Heart right ventricle (tissue), 16 donors: Measurements from ENCODE around the gene M1AP. TPM values are rescaled to one million over a fixed set of nuclear protein-coding genes. Genes with fewer than 3 reads are reported as not detected.

Experiments
- ATAC-seq, 8 donors: fragments of 200-7000 bp; cut with Tn5 transposase; one replicate each; pipeline ENCODE4 v1.9.1; 2020; ENCODE audit warnings: mild to moderate bottlenecking in 8 of 8, moderate library complexity in 8 of 8, moderate number of reproducible peaks in 1 of 8
- DNase-seq, 2 donors: peaks; one replicate each; pipeline ENCODE4 v3.0.0-alpha.2; 2020
- H3K27ac ChIP-seq, 10 donors: fragments of 200-600 bp; sonication (generic) in 2 of 10; one replicate each; pipeline versions ENCODE4 v1.5.0 to v1.8.0; 2020 to 2022; ENCODE audit warnings: mild to moderate bottlenecking in 3 of 10
- H3K27me3 ChIP-seq, 7 donors: fragments of 200-600 bp; one replicate each; pipeline ENCODE4 v1.8.0; 2021 to 2022; ENCODE audit warnings: mild to moderate bottlenecking in 2 of 7
- H3K36me3 ChIP-seq, 9 donors: fragments of 200-600 bp; sonication (generic) in 1 of 9; one replicate each; pipeline versions ENCODE4 v1.5.0 to v1.8.0; 2020 to 2022; ENCODE audit warnings: mild to moderate bottlenecking in 2 of 9
- H3K4me1 ChIP-seq, 9 donors: fragments of 200-600 bp; sonication (generic) in 1 of 9; one replicate each; pipeline versions ENCODE4 v1.5.0 to v1.8.0; 2020 to 2022; ENCODE audit warnings: mild to moderate bottlenecking in 4 of 9
- H3K4me3 ChIP-seq, 10 donors: fragments of 200-600 bp; sonication (generic) in 2 of 10; one replicate each; pipeline versions ENCODE4 v1.5.0 to v1.8.0; 2020 to 2022; ENCODE audit warnings: mild to moderate bottlenecking in 7 of 10, moderate library complexity in 2 of 10
- H3K9me3 ChIP-seq, 11 donors: fragments of 200-600 bp in 10 of 11; sonication (generic) in 2 of 11; one replicate each; pipeline versions ENCODE4 v1.5.0 to v1.8.0; 2013 to 2022; ENCODE audit warnings: mild to moderate bottlenecking in 2 of 11, control low read depth in 1 of 11, moderate library complexity in 1 of 11
- CTCF ChIP-seq, 9 donors: fragments of 200-600 bp; sonication (generic) in 2 of 9; IDR thresholded peaks; one replicate each; pipeline versions ENCODE4 v1.5.0 to v1.8.0; 2021 to 2022; ENCODE audit warnings: antibody characterized with exemption in 9 of 9, mild to moderate bottlenecking in 5 of 9, moderate library complexity in 1 of 9
- WGBS, 2 donors: extraction: QIAGEN DNeasy Blood & Tissue Kit; methylation state at CpG; one replicate each; pipeline ENCODE4 v1.1.7; 2013; ENCODE audit warnings: inconsistent platforms in 1 of 2; 5-methylcytosine and 5-hydroxymethylcytosine counted together
- intact Hi-C, 10 donors: fragments of 100-400 bp; cut with DNase I; formaldehyde crosslinking; loops; one replicate each; pipeline versions ENCODE4 v1.11.1 to v1.14.2; 2022
- polyA plus RNA-seq, 2 donors: library from polyadenylated mRNA; stranded (reverse); fragments of 200-250 nt; gene quantifications; one replicate each; pipeline ENCODE4 v1.2.3, GENCODE V29; 2013
- total RNA-seq, 10 donors: library from RNA; stranded (reverse); fragmentation: NEBNext Ultra II Directional in 3 of 10; extraction: Animal tissue kit (Norgen Biotek cat#: 25700) in 3 of 10; gene quantifications; one replicate each; pipeline versions ENCODE4 v1.2.1 to v1.2.4, GENCODE V29; 2021 to 2023
- donor health status: Arrhythmogenic right ventricular cardiomyopathy.
- donor health status: ischemic (EF 13 %, LVEDD 7.1; RV severe dilation, severe dysfunction).
- donor health status: healthy with polysubstance abuse.
- donor health status: DM: no; HTN: yes; CAD: no.
- donor health status: DM: no; HTN: no; CAD: no.
- donor health status: ischemic (EF 25% LVEDD 6.9; RV normal size, moderate dysfunction).
- donor health status: ischemic (EF 25% LVEDD 5.7; RV mildly dilated, moderate dysfunction).
- donor health status: healthy.
- donor health status: DM: yes; HTN: yes; CAD: no.
- donor health status: Ischemic cardiomyopathy.
- donor health status: ischemic (EF 35%, LVEDD 5.7; RV mildly dilated, moderate dysfunction).
- donor health status: nonischemic (EF 11% LVEDD 7.7; RV severe dilation, severe dysfunction).
- donor health status: DM: yes; HTN: yes; CAD: no.
- donor health status: PGD.
- donor health status: ischemic (EF 29% LVEDD 5.4; RV normal size, mild dysfunction).
- donor health status: nonischemic (EF 23%, LVEDD 6.1; RV moderate dilation, normal function).

The M1AP gene
- total and polyA plus RNA-seq, 12 donors = 0.03 to 0.44 (median 0.18) TPM; not detected in 7

- 93 to 97% methylated on average over 15 of the region's 15 CpGs for WGBS, 2 donors
- H3K9me3 ChIP-seq = no peaks in the 10 kb centered on the region
- H3K27me3 ChIP-seq = no peaks in the 10 kb centered on the region
- peaks cover 0 to 65% (median 10%) of the 10 kb centered on the region in 9 donors for H3K36me3 ChIP-seq
- H3K4me1 ChIP-seq = no peaks in the 10 kb centered on the region
- no peak overlapping the region for H3K4me3 ChIP-seq
- intact Hi-C loops = no loop called here
- H3K27ac ChIP-seq = no peak overlapping the region
- peak in 1 of 8 donors; percentile 11 for ATAC-seq
- no peak for DNase-seq
- no peak for TF ChIP-seq CTCF (IDR thresholded peaks at IDR 0.05)
Observed at GRCh38 chr2:74679615-74680014, 31.5 kb upstream of the M1AP start.

- no peak for TF ChIP-seq CTCF (IDR thresholded peaks at IDR 0.05)
- intact Hi-C loops = no loop called here
- Histone ChIP-seq H3K9me3 (no peaks in the 10 kb centered on the region), H3K27ac (no peak overlapping the region), H3K4me3 (no peak overlapping the region), H3K27me3 (no peaks in the 10 kb centered on the region), H3K4me1 (peaks cover 0 to 5% (median 0%) of the 10 kb centered on the region in 9 donors), H3K36me3 (peaks cover 0 to 80% (median 10%) of the 10 kb centered on the region in 9 donors)
- WGBS, 2 donors = 91 to 93% methylated on average over 4 of the region's 4 CpGs
- ATAC-seq (no peak), DNase-seq (no peak)
Observed at GRCh38 chr2:74676331-74676730, 28.2 kb upstream of the M1AP start.

DNA sequence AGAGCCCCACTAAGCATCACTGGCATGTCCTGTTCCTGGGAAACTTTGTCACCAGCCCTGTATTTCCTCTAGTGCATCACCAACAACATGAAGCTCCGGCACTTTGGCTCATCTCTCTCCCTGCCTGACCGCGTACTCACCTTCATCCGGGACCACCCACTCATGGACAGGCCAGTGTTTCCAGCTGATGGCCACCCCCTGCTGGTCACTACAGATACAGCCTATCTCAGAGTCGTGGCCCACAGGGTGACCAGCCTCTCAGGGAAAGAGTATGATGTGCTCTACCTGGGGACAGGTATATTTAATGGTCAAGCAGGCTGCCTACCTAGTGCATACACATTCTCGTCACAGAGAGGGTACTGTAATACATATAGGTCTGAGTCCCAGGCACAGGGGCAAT is 27.0 kb upstream of the M1AP start:
- 93% methylated on average over 6 of the region's 6 CpGs for WGBS, 2 donors
- Histone ChIP-seq H3K27ac (no peak overlapping the region), H3K4me1 (peaks cover 0 to 7% (median 0%) of the 10 kb centered on the region in 9 donors), H3K4me3 (no peak overlapping the region), H3K36me3 (peaks cover 0 to 70% (median 10%) of the 10 kb centered on the region in 9 donors), H3K27me3 (no peaks in the 10 kb centered on the region), H3K9me3 (no peaks in the 10 kb centered on the region)
- intact Hi-C loops = no loop called here
- ATAC-seq (peak in 1 of 8 donors; percentile 7), DNase-seq (no peak)
- TF ChIP-seq CTCF (IDR thresholded peaks at IDR 0.05) = no peak

GRCh38 chr2:74673826-74674528 is 25.8 kb upstream of the M1AP start:
- H3K4me3 ChIP-seq = no peak overlapping the region
- H3K4me1 ChIP-seq = peaks cover 0 to 7% (median 0%) of the 10 kb centered on the region in 9 donors
- DNase-seq (no peak), ATAC-seq (no peak)
- no peak overlapping the region for H3K27ac ChIP-seq
- intact Hi-C loops = no loop called here
- H3K36me3 ChIP-seq = peaks cover 0 to 59% (median 10%) of the 10 kb centered on the region in 9 donors
- no peak for TF ChIP-seq CTCF (IDR thresholded peaks at IDR 0.05)
- H3K27me3 ChIP-seq = no peaks in the 10 kb centered on the region
- 85 to 88% methylated on average over 7 of the region's 7 CpGs for WGBS, 2 donors
- no peaks in the 10 kb centered on the region for H3K9me3 ChIP-seq
